Stimulated activated CD8-positive, alpha-beta memory T cell treated with anti-CD3 and anti-CD28 coated beads, Interleukin-12 subunit alpha, Interleukin-12 subunit beta, amount 100 ng/mL, for 24 hours (primary cell): ENCODE results near the gene MED17.
"Not testable (repeated sequence)": the region's sequence is repeated elsewhere in the genome, so short reads cannot be mapped to it uniquely, and the experiment has no call there.

Experiments
- DNase-seq: peaks from one replicate; pipeline ENCODE4 v3.0.0-alpha.2; 2020; ENCODE audit errors: extremely low read depth

The MED17 gene

GRCh38 chr11:93757924-93758865 is 25.9 kb upstream of the MED17 start:
- no peak for DNase-seq

- DNase-seq: not testable (repeated sequence)
Measured at GRCh38 chr11:93759123-93759522, 25.0 kb upstream of the MED17 start.

GRCh38 chr11:93761910-93762309 is 22.2 kb upstream of the MED17 start:
- DNase-seq: no peak

- DNase-seq: no peak
Measured at GRCh38 chr11:93765551-93765950, 18.5 kb upstream of the MED17 start.

GRCh38 chr11:93766504-93766903 is 17.6 kb upstream of the MED17 start:
- DNase-seq: no peak

- DNase-seq: no peak
Measured at GRCh38 chr11:93767018-93767417, 17.1 kb upstream of the MED17 start.

- DNase-seq: no peak
Measured at GRCh38 chr11:93770160-93770559, 13.9 kb upstream of the MED17 start.

- DNase-seq: no peak
Measured at GRCh38 chr11:93772123-93772522, 12.0 kb upstream of the MED17 start.

GRCh38 chr11:93773045-93773477 is 11.0 kb upstream of the MED17 start:
- DNase-seq: no peak

- DNase-seq: no peak
Measured at GRCh38 chr11:93773601-93774200, 10.4 kb upstream of the MED17 start.

- not testable (repeated sequence) for DNase-seq
Measured at GRCh38 chr11:93774560-93774959, 9.5 kb upstream of the MED17 start.

GRCh38 chr11:93775289-93775688 is 8.8 kb upstream of the MED17 start:
- no peak for DNase-seq

- no peak for DNase-seq
Measured at GRCh38 chr11:93783362-93783761, 720 bp upstream of the MED17 start.

- no peak for DNase-seq
Measured at GRCh38 chr11:93783765-93784144, 327 bp upstream of the MED17 start.

GRCh38 chr11:93784935-93785360 is 866 bp downstream of the MED17 start:
- DNase-seq: no peak

GRCh38 chr11:93791493-93791892 is 7.4 kb downstream of the MED17 start:
- DNase-seq: no peak

GRCh38 chr11:93796441-93797231 is 12.6 kb downstream of the MED17 start:
- DNase-seq: no peak

- DNase-seq: no peak
Measured at GRCh38 chr11:93801366-93801765, 17.3 kb downstream of the MED17 start.

GRCh38 chr11:93804879-93805278 is 20.8 kb downstream of the MED17 start:
- DNase-seq: no peak

GRCh38 chr11:93807980-93808379 is 23.9 kb downstream of the MED17 start:
- no peak for DNase-seq

GRCh38 chr11:93813974-93814373 is 29.9 kb downstream of the MED17 start:
- no peak for DNase-seq

GRCh38 chr11:93814966-93815633 is 31.0 kb downstream of the MED17 start:
- DNase-seq: no peak
